ENCODE data around the gene OCA2.

The OCA2 gene

GRCh38 chr15:28115871-28116270 lies 16.8 kb upstream of the OCA2 start:
- TF ChIP-seq EZH2 (optimal IDR thresholded peaks at IDR 0.05; ENCODE audit: low read depth, low read length) (no peak), CTCF (IDR thresholded peaks at IDR 0.05; ENCODE audit: low read length) (no peak), EZH2phosphoT487 (IDR thresholded peaks at IDR 0.05; ENCODE audit: low read length) (no peak)
- Histone ChIP-seq H3K4me1 (ENCODE audit: low read length) (no peaks in the 10 kb centered on the region), H3K9me3 (replicated peaks; ENCODE audit: insufficient read depth, low read length) (no peaks in the 10 kb centered on the region), H4K20me1 (ENCODE audit: insufficient read depth, low read length) (no peaks in the 10 kb centered on the region), H3K4me2 (ENCODE audit: low read depth, low read length) (no peak overlapping the region), H3K4me3 (ENCODE audit: low read length) (no peak overlapping the region), H3F3A (ENCODE audit: insufficient read depth, low read length) (no peaks in the 10 kb centered on the region), H3K27ac (ENCODE audit: low read length) (no peak overlapping the region), H2AFZ (ENCODE audit: low read length) (no peak overlapping the region), H3K9ac (ENCODE audit: low read length) (no peak overlapping the region), H3K9me2 (replicated peaks; ENCODE audit: insufficient read depth, low read length) (no peaks in the 10 kb centered on the region), H3K36me3 (replicated peaks; ENCODE audit: insufficient read depth, low read length) (no peaks in the 10 kb centered on the region; the same call in 1 of the 2 replicates), H3K79me2 (ENCODE audit: low read length) (no peaks in the 10 kb centered on the region), H3K27me3 (replicated peaks; ENCODE audit: insufficient read depth, low read length) (no peaks in the 10 kb centered on the region)
- DNase-seq: no peak

GRCh38 chr15:28114721-28115622 lies 15.9 kb upstream of the OCA2 start:
- Histone ChIP-seq H3K9me2 (replicated peaks; ENCODE audit: insufficient read depth, low read length) (no peaks in the 10 kb centered on the region), H3K4me1 (ENCODE audit: low read length) (no peaks in the 10 kb centered on the region), H3K4me2 (ENCODE audit: low read depth, low read length) (no peak overlapping the region), H3K27me3 (replicated peaks; ENCODE audit: insufficient read depth, low read length) (no peaks in the 10 kb centered on the region), H3K36me3 (replicated peaks; ENCODE audit: insufficient read depth, low read length) (no peaks in the 10 kb centered on the region; the same call in 1 of the 2 replicates), H3K4me3 (ENCODE audit: low read length) (no peak overlapping the region), H3K9ac (ENCODE audit: low read length) (no peak overlapping the region), H3K27ac (ENCODE audit: low read length) (no peak overlapping the region), H3F3A (ENCODE audit: insufficient read depth, low read length) (no peaks in the 10 kb centered on the region), H4K20me1 (ENCODE audit: insufficient read depth, low read length) (no peaks in the 10 kb centered on the region), H2AFZ (ENCODE audit: low read length) (no peak overlapping the region), H3K9me3 (replicated peaks; ENCODE audit: insufficient read depth, low read length) (no peaks in the 10 kb centered on the region), H3K79me2 (ENCODE audit: low read length) (no peaks in the 10 kb centered on the region)
- DNase-seq: no peak
- TF ChIP-seq CTCF (IDR thresholded peaks at IDR 0.05; ENCODE audit: low read length) (no peak), EZH2phosphoT487 (IDR thresholded peaks at IDR 0.05; ENCODE audit: low read length) (no peak), EZH2 (optimal IDR thresholded peaks at IDR 0.05; ENCODE audit: low read depth, low read length) (no peak)

- H2AFZ ChIP-seq (ENCODE audit: low read length): no peak overlapping the region
- no peaks in the 10 kb centered on the region; the same call in 1 of the 2 replicates for H3K36me3 ChIP-seq (replicated peaks; ENCODE audit: insufficient read depth, low read length)
- no peak overlapping the region for H3K9ac ChIP-seq (ENCODE audit: low read length)
- H3K79me2 ChIP-seq (ENCODE audit: low read length): no peaks in the 10 kb centered on the region
- H4K20me1 ChIP-seq (ENCODE audit: insufficient read depth, low read length): no peaks in the 10 kb centered on the region
- no peak overlapping the region for H3K4me2 ChIP-seq (ENCODE audit: low read depth, low read length)
- no peaks in the 10 kb centered on the region for H3K4me1 ChIP-seq (ENCODE audit: low read length)
- no peak overlapping the region for H3K27ac ChIP-seq (ENCODE audit: low read length)
- no peaks in the 10 kb centered on the region for H3F3A ChIP-seq (ENCODE audit: insufficient read depth, low read length)
- H3K4me3 ChIP-seq (ENCODE audit: low read length): no peak overlapping the region
- H3K9me3 ChIP-seq (replicated peaks; ENCODE audit: insufficient read depth, low read length): no peaks in the 10 kb centered on the region
- H3K27me3 ChIP-seq (replicated peaks; ENCODE audit: insufficient read depth, low read length): no peaks in the 10 kb centered on the region
- no peaks in the 10 kb centered on the region for H3K9me2 ChIP-seq (replicated peaks; ENCODE audit: insufficient read depth, low read length)
- TF ChIP-seq CTCF (IDR thresholded peaks at IDR 0.05; ENCODE audit: low read length): no peak
- no peak for DNase-seq
Observed at GRCh38 chr15:28114114-28114455, 15.0 kb upstream of the OCA2 start.
